ENCODE results near the gene IQSEC2. TPM values are rescaled to one million over a fixed set of nuclear protein-coding genes. Genes with fewer than 3 reads are reported as not detected.

The IQSEC2 gene
- polyA plus RNA-seq (ENCODE audit: insufficient read length): 19.8 TPM

GRCh38 chrX:53281321-53281822 is at the start of gene IQSEC2:
IQSEC2 (minus strand) TSS chrX:53281584.
- peak; percentile 91 for DNase-seq

GRCh38 chrX:53330331-53330730 is 48.9 kb upstream of the IQSEC2 start:
- DNase-seq: no peak

GRCh38 chrX:53324803-53325202 is 43.4 kb upstream of the IQSEC2 start:
- no peak for DNase-seq

GRCh38 chrX:53324085-53324484 is 42.7 kb upstream of the IQSEC2 start:
- no peak for DNase-seq

GRCh38 chrX:53323196-53323595 is 41.8 kb upstream of the IQSEC2 start:
- DNase-seq: no peak

- DNase-seq: no peak
These were observed 40.6 kb upstream of the IQSEC2 start for GRCh38 chrX:53321943-53322497.

- DNase-seq: no peak
These were observed 40.0 kb upstream of the IQSEC2 start for GRCh38 chrX:53321230-53321942.

- no peak for DNase-seq
These were observed 39.3 kb upstream of the IQSEC2 start for GRCh38 chrX:53320543-53321229.

GRCh38 chrX:53319614-53320542 is 38.5 kb upstream of the IQSEC2 start:
- DNase-seq: no peak

GRCh38 chrX:53318766-53319353 is 37.5 kb upstream of the IQSEC2 start:
- no peak for DNase-seq

GRCh38 chrX:53317365-53318069 is 36.1 kb upstream of the IQSEC2 start:
- DNase-seq: peak; percentile 54

GRCh38 chrX:53316860-53317237 is 35.5 kb upstream of the IQSEC2 start:
- no peak for DNase-seq

GRCh38 chrX:53316111-53316859 is 34.9 kb upstream of the IQSEC2 start:
- DNase-seq: no peak

GRCh38 chrX:53313728-53314105 is 32.3 kb upstream of the IQSEC2 start:
- DNase-seq: no peak

GRCh38 chrX:53312946-53313727 is 31.8 kb upstream of the IQSEC2 start:
- DNase-seq: peak; percentile 48

- no peak for DNase-seq
These were observed 28.5 kb upstream of the IQSEC2 start for GRCh38 chrX:53309837-53310236.

GRCh38 chrX:53308836-53309235 is 27.5 kb upstream of the IQSEC2 start:
- DNase-seq: no peak

GRCh38 chrX:53305996-53306937 is 24.9 kb upstream of the IQSEC2 start:
- DNase-seq: no peak

Measured in hindlimb muscle (tissue), 1 donor.